Esophagus muscularis mucosa (tissue), 4 donors: ENCODE measurements around the gene CCL13.

ENCODE experiments used
- CTCF ChIP-seq, 3 experiments: fragments of 200-600 bp in 2 of 3; fragments of 450-650 bp in 1 of 3; sonication (generic) in 2 of 3; IDR thresholded peaks; one replicate each; pipeline ENCODE4 v1.5.1; 2017 to 2019; ENCODE audit warnings: antibody characterized with exemption in 3 of 3, mild to moderate bottlenecking in 2 of 3, moderate library complexity in 1 of 3
- EP300 ChIP-seq: sonication (generic); formaldehyde crosslinking; IDR thresholded peaks from one replicate; pipeline ENCODE4 v1.6.1; 2017; ENCODE audit warnings: antibody characterized with exemption
- POLR2AphosphoS5 ChIP-seq, 2 donors: sonication (generic); formaldehyde crosslinking; IDR thresholded peaks; one replicate each; pipeline ENCODE4 v1.6.1; 2017; ENCODE audit warnings: antibody characterized with exemption in 2 of 2

DNA sequence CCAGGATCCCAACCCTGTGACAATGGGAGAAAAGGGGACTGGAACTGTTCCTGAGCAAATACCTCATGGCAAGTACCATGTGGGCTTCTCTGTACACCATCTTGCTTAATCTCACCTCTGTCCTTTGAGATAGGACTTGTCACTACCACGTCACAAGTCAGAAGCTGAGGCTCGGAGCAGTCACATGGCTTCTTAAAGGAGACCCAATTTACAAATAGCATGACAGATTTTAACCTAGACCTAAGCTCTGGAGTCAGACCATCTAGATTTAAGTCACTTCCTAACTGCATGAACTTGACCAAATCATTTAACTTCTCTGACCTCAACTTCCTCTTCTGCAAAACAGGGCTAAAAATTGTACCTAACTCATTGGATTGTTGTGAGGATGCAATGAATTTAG, 42.7 kb downstream of the CCL13 start:
- TF ChIP-seq CTCF (IDR thresholded peaks at IDR 0.05) (no peak), EP300 (no peak), POLR2AphosphoS5 (IDR thresholded peaks at IDR 0.05) (no peak)
